Astrocyte of the spinal cord (primary cell): ENCODE results near the gene HPS4.

Experiments
- DNase-seq: peaks from one replicate; pipeline ENCODE4 v3.0.0; 2011; ENCODE audit warnings: low read depth, low spot score
- H3K4me3 ChIP-seq: 2 replicates; pipeline ENCODE4 v1.5.1; 2011; ENCODE audit warnings: low read depth, mild to moderate bottlenecking, low read length, moderate library complexity
- in situ Hi-C: cut with HindIII; loops from 2 replicates; pipeline ENCODE4 v1.10.0; 2017; ENCODE audit warnings: low sequenced_read_pairs
- TF ChIP-seq, protein P1 (sequence below): IDR thresholded peaks from 2 replicates; pipeline ENCODE4 v1.5.1; 2012; ENCODE audit warnings: low read depth, mild to moderate bottlenecking, low read length, inconsistent platforms

Gene HPS4

GRCh38 chr22:26430600-26430999 lies 53.0 kb downstream of the HPS4 start:
- in situ Hi-C loops, result no loop called here
- H3K4me3 ChIP-seq, result no peak overlapping the region
- TF ChIP-seq, protein P1, sequence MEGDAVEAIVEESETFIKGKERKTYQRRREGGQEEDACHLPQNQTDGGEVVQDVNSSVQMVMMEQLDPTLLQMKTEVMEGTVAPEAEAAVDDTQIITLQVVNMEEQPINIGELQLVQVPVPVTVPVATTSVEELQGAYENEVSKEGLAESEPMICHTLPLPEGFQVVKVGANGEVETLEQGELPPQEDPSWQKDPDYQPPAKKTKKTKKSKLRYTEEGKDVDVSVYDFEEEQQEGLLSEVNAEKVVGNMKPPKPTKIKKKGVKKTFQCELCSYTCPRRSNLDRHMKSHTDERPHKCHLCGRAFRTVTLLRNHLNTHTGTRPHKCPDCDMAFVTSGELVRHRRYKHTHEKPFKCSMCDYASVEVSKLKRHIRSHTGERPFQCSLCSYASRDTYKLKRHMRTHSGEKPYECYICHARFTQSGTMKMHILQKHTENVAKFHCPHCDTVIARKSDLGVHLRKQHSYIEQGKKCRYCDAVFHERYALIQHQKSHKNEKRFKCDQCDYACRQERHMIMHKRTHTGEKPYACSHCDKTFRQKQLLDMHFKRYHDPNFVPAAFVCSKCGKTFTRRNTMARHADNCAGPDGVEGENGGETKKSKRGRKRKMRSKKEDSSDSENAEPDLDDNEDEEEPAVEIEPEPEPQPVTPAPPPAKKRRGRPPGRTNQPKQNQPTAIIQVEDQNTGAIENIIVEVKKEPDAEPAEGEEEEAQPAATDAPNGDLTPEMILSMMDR, result no peak
- DNase-seq, result no peak

DNA sequence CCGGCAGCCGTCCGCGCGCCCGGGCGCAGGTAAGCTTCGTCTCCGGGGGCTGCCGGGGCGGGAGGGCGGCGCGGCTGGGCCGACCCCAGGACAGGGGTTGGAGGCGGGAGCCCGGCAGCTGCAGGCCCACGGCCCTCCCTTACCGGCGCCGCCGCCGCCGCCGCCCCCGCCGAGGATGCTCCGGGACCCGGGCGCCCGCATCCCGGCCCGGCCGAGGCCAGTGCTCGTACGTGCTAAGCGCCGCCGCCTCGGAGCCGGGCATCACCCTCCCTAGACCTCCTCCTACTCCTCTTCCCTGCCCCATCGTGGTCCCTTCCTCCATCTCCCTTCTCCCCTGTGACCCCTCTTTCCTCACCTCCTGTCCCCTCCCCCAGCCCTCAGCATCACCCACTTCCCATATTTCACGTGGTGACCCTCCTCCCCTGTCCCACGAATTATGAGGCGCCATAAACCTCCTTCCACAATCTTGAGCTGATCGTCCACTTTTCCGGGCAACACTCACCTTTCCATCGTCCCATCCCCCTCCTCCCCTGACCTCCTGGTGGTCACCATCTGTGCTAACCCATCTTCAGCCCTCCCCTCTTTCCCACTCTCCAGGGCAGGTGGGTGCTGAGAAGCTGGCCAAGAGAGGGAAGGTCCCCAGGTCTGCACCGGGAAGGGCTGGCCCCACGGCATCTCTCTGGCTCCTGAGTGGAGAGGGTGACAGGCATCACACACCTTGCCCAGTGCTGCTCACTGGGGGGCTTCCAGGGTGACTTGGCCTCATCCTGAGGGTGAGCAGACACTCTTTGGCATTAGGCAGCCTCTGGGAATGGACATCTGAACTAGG lies 53.9 kb downstream of the HPS4 start:
- TF ChIP-seq, protein P1, result no peak
- in situ Hi-C loops, result no loop called here
- DNase-seq, result no peak
- peak overlapping the region; percentile 69 for H3K4me3 ChIP-seq

DNA sequence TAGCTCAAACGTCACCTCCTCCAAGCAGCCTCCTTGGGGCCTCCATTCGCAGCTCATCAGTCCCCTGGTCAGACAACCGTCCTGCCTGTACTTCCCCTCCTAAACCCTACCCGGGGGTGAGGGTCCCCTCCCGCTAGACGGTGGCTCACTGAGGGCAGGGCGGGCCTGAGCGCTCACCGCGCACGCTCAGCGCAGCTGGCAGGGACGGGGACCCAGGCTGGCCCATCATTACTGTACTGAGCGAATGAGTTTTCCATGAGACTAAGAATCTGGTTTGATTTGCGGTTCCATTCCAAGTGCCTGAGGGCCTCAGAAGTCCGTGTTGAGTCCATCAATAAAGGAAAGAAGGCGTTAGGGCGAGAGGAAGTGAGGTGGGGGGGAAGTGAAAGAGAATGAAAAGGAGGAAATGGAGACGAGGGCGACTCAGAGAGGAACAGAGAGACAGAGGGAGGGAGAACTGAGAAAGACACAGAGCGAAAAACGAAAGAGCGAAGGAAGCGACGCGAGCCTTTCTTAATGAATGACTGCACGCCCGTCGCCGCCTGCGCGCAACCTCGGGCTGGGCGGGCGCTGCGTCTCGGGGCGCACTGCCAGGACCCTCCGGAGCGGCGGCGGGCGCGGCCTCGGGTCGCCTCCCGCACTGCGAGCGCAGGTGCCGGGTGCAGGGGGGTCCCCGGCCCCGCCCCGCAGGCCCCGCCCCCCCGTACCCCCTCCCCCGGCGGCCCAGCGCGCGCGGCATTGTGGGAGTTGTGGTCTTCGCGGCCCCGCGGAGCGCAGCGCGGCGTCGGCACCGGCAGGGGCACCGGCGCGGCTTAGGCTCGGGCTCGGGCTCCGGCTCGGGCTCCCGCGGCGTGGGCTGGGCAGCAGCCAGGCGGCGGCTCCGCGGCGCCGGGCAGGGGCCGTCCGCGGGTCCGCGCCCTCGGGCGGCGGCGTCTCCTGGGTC lies 54.8 kb downstream of the HPS4 start, which contains the start of gene ASPHD2:
TSS of gene ASPHD2 (plus strand) at position 746 of the 943 bp plus-strand sequence. CDS start 4,356 bp downstream, outside the sequence.
- peak; percentile 57 for DNase-seq
- TF ChIP-seq, protein P1, result no peak
- peak within 1 kb of the TSS; percentile 69 for H3K4me3 ChIP-seq
- in situ Hi-C loops, result no loop called here

DNA sequence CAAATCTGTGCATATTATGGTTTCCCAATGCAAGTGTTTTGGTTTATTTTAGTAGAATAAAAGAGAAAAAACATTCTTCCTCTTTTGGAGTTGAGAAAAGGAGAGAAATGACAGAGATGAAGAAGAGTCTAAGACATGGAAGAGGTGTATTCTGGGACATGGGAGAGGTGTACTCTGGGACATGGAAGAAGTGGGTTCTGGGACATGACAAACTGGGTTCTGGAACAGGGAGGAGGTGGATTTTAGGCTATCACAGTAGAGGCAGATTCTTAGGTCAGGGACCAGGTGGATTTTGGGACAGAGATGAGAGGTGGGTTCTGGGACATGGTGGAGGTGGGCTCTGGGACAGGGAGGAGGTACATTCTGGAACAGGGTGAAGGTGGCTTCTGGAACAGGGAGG lies 56.7 kb downstream of the HPS4 start:
- in situ Hi-C loops, result no loop called here
- TF ChIP-seq, protein P1, result no peak
- DNase-seq, result no peak
- H3K4me3 ChIP-seq, result no peak overlapping the region

GRCh38 chr22:26418620-26419019 lies 65.0 kb downstream of the HPS4 start:
- DNase-seq, result no peak
- in situ Hi-C loops, result no loop called here
- TF ChIP-seq, protein P1, result no peak
- no peak overlapping the region for H3K4me3 ChIP-seq

DNA sequence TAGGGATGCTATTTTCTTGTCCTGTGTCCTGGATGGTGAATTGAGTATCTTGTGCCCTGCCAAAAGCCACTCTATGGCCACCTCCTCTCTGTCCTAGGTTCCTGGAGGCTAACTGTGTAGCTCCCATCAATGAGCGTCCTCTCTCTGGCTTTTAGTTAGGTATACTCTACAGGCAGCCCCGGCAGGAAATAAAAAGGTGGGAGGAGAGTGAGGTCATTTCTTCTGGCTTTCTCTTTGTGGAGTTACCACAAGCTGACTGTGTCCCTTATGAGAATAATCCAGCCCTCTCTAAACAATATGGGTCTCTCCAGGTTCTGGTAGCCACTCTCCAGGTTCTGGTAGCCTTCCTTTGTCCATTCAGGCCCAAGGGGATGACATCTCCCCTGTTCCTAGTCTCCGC lies 66.2 kb downstream of the HPS4 start:
- in situ Hi-C loops, result no loop called here
- no peak for DNase-seq
- no peak overlapping the region for H3K4me3 ChIP-seq
- TF ChIP-seq, protein P1, result no peak
